Activated CD8-positive, alpha-beta memory T cell treated with anti-CD3 and anti-CD28 coated beads, Interleukin-2, amount 50 U/mL, for 1 hour (primary cell): ENCODE results near the gene LAIR2.
"Not testable (repeated sequence)": the region's sequence is repeated elsewhere in the genome, so short reads cannot be mapped to it uniquely, and the experiment has no call there.

ENCODE experiments used
- DNase-seq: peaks from one replicate; pipeline ENCODE4 v3.0.0-alpha.2; 2020; ENCODE audit errors: extremely low read depth

The LAIR2 gene

GRCh38 chr19:54493967-54494585 is 8.6 kb upstream of the LAIR2 start:
- DNase-seq: no peak

GRCh38 chr19:54495284-54495683 is 7.3 kb upstream of the LAIR2 start:
- DNase-seq: not testable (repeated sequence)

- DNase-seq: not testable (repeated sequence)
These were observed 4.7 kb upstream of the LAIR2 start for GRCh38 chr19:54497747-54498450.

GRCh38 chr19:54498451-54498772 is 4.2 kb upstream of the LAIR2 start:
- DNase-seq: not testable (repeated sequence)

GRCh38 chr19:54505542-54505941 is 2.9 kb downstream of the LAIR2 start:
- DNase-seq: not testable (repeated sequence)

GRCh38 chr19:54506079-54506478 is 3.4 kb downstream of the LAIR2 start:
- no peak for DNase-seq

- DNase-seq: not testable (repeated sequence)
These were observed 4.5 kb downstream of the LAIR2 start for GRCh38 chr19:54507038-54507717.

- DNase-seq: no peak
These were observed 5.2 kb downstream of the LAIR2 start for GRCh38 chr19:54507824-54508223.

GRCh38 chr19:54508487-54508886 is 5.9 kb downstream of the LAIR2 start:
- not testable (repeated sequence) for DNase-seq

GRCh38 chr19:54509200-54509940 is 6.7 kb downstream of the LAIR2 start:
- not testable (repeated sequence) for DNase-seq

GRCh38 chr19:54515156-54515555 is 12.5 kb downstream of the LAIR2 start:
- no peak for DNase-seq

- DNase-seq: no peak
These were observed 14.9 kb downstream of the LAIR2 start for GRCh38 chr19:54517483-54517882.

GRCh38 chr19:54518844-54519243 is 16.2 kb downstream of the LAIR2 start:
- no peak for DNase-seq

- no peak for DNase-seq
These were observed 18.6 kb downstream of the LAIR2 start for GRCh38 chr19:54521022-54521859.

- no peak for DNase-seq
These were observed 19.4 kb downstream of the LAIR2 start for GRCh38 chr19:54521860-54522513.

GRCh38 chr19:54523403-54523802 is 20.8 kb downstream of the LAIR2 start:
- DNase-seq: no peak

- no peak for DNase-seq
These were observed 23.0 kb downstream of the LAIR2 start for GRCh38 chr19:54525636-54526035.

- DNase-seq: no peak
These were observed 24.3 kb downstream of the LAIR2 start for GRCh38 chr19:54526972-54527371.

- no peak for DNase-seq
These were observed 28.2 kb downstream of the LAIR2 start for GRCh38 chr19:54530866-54531265.

GRCh38 chr19:54532528-54532927 is 29.9 kb downstream of the LAIR2 start:
- DNase-seq: no peak

- no peak for DNase-seq
These were observed 30.8 kb downstream of the LAIR2 start for GRCh38 chr19:54533476-54533875.
